NCI-H1092 (cell line): ENCODE measurements around the gene CHD9.
"Not testable (repeated sequence)": the region's sequence is repeated elsewhere in the genome, so short reads cannot be mapped to it uniquely, and the experiment has no call there.

ENCODE experiments used
- DNase-seq: peaks from one replicate; lab custom pipeline; 2025; lab: John Stamatoyannopoulos, UW

The CHD9 gene

DNA sequence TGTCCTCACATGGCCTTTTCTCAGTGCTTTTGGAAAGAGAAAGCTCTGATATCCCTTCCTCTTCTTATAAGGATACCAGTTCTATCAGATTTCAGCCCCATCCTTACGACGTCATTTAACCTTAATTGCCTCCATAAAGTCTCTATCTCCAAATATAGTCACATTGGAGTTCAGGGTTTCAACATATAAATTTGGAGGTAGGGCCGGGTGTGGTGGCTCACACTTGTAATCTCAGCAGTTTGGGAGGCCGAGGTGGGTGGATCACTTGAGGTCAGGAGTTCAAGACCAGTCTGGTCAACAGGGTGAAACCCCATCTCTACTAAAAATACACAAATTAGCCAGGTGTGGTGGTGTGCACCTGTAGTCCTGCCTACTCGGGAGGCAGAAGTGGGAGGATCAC is 7.3 kb upstream of the CHD9 start:
- DNase-seq: not testable (repeated sequence)

- DNase-seq: no peak
These were observed 6.5 kb upstream of the CHD9 start for GRCh38 chr16:53048139-53048915.

DNA sequence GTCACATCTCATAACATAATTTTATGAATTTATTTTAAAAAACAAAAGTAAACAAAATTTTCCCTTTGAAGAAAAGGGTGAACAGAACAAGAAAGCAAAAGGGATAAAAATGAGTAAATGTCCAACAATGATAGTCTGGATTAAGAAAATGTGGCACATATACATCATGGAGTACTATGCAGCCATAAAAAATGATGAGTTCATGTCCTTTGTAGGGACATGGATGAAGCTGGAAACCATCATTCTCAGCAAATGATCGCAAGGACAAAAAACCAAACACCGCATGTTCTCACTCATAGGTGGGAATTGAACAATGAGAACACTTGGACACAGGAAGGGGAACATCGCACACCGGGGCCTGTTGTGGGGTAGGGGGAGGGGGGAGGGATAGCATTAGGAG is 3.5 kb upstream of the CHD9 start:
- DNase-seq: not testable (repeated sequence)

DNA sequence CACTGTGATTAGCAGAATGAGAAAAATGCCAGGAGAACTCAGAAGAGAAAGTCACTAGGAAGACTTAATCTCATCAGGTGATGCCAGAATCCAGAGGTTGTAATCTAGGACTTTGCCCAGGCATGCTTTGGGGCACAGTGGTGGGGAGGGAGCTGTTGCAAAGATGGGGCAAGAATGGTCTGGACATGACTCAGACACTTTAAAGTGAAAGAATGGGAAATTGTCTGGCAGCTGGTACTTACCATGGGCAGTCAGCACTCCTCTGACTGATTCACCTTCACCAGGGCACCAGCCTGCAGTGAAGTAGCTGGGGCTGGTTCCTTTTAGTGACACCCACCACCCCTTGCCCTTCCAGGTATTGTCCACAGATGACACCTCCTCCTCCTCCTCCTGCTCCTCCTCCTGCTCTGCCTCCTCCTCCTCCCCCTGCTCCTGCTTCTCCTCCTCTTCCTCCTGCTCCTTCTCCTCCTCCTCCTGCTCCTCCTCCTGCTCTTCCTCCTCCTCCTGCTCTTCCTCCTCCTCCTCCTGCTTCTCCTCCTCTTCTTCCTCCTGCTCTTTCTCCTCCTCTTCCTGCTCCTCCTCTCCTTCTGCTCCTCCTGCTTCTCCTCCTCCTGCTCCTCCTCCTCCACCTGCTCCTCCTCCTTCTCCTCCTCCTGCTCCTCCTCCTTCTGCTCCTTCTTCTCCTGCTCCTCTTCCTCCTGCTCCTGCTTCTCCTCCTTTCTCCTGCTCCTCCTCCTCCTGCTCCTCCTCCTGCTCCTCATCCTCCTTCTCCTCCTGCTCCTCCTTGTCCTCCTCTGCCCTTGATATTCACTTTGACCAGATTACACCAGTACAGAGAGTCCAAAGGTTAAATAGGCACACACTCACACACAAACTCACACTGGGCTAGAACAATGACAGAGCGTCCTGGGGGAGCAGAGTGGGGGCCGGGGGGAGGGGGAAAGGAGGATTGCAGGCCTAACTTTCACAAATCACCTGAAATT is 2.0 kb upstream of the CHD9 start, which contains the start of gene CHD9NB:
Gene CHD9NB (minus strand): TSS at position 379 of the 983 bp plus-strand sequence. CDS start 8,739 bp downstream, outside the sequence.
- no peak for DNase-seq

GRCh38 chr16:53053967-53054669 is 673 bp upstream of the CHD9 start:
- DNase-seq: no peak

DNA sequence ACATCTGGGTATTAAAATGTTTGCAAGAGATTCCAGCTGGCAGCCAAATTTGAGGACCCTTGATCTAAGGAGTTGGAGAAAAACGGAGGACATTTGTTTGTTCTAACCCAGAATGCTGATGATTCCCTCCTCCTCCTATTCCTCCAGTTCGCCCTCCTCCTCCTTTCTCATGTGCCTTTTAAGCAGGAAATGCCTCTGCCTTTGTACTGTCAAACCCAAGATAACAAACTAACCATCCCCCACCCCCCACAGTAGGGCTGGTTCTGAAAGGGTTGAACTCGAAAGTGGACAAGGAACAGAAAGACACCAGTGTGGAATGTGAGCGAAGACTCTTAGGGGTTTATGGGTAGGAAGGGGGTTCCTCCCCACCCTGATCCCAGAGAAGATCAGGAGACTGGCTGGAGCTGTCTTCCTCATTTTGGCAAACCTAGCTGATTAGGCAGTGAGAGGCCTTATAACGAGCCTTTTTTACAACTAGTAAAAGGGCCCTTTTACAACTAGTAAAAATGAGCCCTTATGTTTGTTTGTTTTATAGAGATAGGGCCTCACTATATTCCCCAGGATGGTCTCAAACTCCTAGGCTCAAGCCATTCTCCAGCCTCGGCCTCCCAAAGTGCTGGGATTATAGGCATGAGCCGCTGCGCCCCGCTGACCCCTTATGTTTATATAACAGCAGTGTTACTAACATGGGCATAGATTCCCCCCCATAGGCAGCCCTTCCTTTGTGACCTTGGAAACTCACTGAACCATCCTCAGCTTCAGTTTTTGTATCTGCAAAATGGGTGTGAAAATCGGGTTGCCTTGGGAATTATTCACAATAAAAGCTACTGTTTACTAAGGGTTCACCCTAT is 975 bp downstream of the CHD9 start:
- no peak for DNase-seq

GRCh38 chr16:53056392-53056881 is 1.6 kb downstream of the CHD9 start:
- no peak for DNase-seq

- no peak for DNase-seq
These were observed 2.9 kb downstream of the CHD9 start for GRCh38 chr16:53057658-53058057.

DNA sequence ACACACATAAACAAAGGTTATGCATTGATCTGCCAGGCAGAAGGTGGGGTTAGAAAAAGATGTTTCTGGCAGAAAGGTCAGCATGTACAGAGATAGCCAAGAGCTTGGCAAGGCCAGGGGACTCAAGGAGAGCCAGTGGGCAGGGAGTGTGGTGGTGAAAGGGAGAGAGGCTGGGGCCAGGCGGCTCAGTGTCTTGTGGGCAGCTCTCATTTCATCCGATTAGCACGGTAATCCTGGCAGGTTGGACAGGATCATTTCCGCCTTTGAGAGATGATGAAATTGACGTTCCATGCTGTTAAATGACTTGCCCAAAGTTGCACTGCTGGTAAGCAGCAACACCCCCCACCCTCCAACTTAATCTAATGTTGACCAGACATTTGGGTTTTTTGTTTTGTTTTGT is 3.6 kb downstream of the CHD9 start:
- no peak for DNase-seq

DNA sequence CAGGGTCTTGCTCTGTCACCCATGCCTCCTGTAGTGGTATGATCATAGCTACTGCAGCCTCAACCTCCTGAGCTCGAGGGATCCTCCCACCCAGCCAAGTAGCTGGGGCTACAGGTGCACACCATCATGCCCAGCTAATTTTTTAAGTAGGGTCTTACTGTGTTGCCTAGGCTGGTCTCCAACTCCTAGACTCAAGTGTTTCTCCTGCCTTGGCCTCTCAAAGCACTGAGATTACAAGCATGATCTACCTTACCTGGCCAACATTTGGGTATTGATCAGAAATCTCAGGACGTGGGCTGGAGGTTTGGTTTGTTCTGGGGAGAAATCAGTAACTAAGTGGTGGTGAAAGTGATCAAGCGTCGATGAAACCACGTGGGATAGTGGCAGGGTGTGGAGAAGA is 4.1 kb downstream of the CHD9 start:
- no peak for DNase-seq

DNA sequence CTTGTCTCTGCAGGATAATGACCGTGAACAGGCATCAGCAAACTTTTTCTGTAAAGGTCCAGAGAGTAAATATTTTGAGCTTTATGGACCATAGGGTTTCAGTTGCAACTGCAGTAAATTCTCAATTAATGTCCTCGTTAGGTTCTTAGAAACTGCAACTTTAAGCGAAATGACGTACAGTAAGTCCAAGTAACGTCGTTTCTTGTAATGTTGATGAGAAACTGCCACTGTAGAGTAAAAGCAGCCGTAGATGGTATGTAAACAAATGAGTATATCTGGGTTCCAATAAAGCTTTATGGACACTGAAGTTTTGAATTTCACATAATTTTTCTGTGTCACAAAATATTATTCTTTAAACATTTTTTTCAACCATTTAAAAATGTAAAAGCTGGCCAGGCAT is 4.9 kb downstream of the CHD9 start:
- no peak for DNase-seq

DNA sequence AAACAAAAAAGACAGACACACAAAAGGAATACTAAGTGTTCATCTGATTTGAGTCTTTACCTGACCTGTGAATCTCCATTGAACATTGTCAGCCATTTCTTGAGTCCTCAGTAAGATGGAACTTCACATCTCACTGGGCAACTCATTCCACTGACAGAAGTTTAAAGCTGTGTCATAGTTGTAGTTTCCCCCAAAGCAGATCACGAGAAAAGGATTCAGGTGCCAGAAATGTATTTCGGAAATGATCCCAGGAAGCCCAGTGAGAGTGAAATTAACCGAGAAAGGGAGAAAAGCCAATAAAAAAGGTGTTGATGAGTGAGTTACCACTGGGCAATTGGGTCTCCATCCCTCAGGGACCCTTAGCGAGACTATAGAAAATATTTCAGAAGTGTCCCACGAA is 6.5 kb downstream of the CHD9 start:
- no peak for DNase-seq

- DNase-seq: no peak
These were observed 6.9 kb downstream of the CHD9 start for GRCh38 chr16:53061701-53062159.

- no peak for DNase-seq
These were observed 9.3 kb downstream of the CHD9 start for GRCh38 chr16:53064081-53064578.

DNA sequence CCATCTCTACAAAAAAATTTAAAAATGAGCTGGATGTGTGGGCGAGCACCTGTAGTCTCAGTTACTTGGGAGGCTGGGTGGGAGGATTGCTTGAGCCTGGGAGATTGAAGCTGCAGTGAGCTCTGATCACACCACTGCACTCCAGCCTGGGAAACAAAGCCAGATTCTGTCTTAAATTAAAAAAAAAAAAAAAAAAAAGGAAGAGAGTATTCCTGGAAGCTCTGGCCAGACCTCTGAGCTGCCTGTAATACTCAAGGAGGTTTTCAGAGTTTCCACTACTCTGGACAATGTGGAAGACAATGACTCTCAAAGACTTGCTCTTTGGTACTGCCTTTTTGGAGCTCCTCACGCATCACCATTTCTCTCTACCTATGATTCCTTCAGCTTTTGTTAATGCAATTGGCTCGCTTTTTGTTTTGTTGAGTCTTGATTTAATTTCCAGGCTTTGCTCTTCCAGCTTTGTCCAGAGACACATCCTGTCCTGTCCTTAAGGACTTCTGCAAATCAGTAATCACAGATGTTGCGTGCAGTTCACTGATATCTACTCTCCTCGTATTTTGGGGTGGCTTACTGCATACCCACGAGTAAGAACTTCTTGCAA is 10.8 kb downstream of the CHD9 start:
- no peak for DNase-seq

GRCh38 chr16:53067675-53068074 is 12.9 kb downstream of the CHD9 start:
- no peak for DNase-seq

DNA sequence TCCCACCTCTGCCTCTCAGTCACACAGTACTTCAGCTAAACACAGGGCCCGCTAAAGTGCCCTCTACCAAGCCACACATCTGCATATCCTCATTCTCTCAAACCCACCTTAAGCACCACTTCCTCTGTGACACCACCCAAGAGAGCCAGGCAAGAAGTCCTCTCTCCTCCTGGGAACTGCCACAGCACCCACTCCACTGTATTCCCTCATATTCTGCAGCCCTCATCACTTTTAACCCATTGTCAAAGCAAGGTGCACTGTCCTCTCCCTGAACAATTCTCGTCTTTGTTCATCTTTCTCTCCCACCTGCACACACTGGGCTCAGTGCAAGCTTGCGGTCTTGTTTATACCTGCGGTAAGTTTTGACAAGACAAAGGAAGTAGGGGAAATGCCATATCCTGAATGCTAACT is 13.6 kb downstream of the CHD9 start:
- no peak for DNase-seq

DNA sequence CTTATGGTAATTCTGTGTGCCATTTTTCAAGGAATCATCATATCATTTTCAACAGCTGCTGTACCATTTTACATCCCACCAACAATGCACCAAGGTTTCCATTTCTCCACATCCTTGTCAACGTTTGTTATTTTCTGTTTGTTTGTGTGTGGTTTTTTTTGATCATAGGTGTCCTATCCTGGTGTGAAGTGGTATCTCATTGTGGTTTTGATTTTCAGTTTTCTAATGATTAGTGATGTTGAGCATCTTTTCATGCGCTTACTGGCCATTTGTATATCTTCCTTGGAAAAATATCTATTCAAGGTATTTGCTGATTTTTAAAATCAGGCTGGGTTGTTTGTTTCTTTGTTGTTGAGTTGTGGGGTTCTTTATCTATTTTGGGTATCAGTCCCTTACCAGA is 15.0 kb downstream of the CHD9 start:
- DNase-seq: no peak

GRCh38 chr16:53071748-53072301 is 17.0 kb downstream of the CHD9 start:
- DNase-seq: peak; percentile 72

DNA sequence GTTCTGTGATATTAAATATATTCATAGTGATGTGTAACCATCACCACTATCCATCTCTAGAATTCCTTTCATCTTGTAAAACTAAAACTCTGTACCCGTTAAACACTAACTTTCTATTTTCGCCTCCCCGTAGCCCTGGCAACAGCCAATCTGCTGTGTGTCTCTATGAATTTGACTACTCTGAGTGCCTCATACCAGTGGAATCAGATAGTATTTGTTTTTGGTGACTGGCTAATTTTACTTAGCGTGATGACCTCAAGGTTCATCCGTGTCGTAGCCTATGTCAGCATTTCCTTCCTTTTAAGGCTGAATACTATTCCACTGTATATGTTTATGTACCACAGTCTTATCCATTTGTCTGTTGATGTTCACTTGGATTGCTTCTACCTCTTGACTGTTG is 18.2 kb downstream of the CHD9 start:
- DNase-seq: no peak
